Mucosa of stomach (tissue), 1 donor: ENCODE data around the gene HMGN1.
A peak's percentile ranks its signal among the peaks of the same experiment; 100 is the strongest.

Experiments used
- H3K27me3 ChIP-seq: one replicate; pipeline ENCODE4 v1.7.0; 2013; ENCODE audit warnings: mild to moderate bottlenecking, low read length; ENCODE audit not compliant: control insufficient read depth, insufficient read depth
- H3K36me3 ChIP-seq: one replicate; pipeline ENCODE4 v1.7.0; 2013; ENCODE audit warnings: low read length; ENCODE audit not compliant: control insufficient read depth, insufficient read depth
- H3K4me1 ChIP-seq: one replicate; pipeline ENCODE4 v1.7.0; 2013; ENCODE audit warnings: mild to moderate bottlenecking, low read length; ENCODE audit not compliant: control insufficient read depth, insufficient read depth
- H3K4me3 ChIP-seq: one replicate; pipeline ENCODE4 v1.7.0; 2013; ENCODE audit warnings: low read length
- H3K9ac ChIP-seq: one replicate; pipeline ENCODE4 v1.7.0; 2013; ENCODE audit warnings: mild to moderate bottlenecking, low read length, moderate library complexity
- H3K9me3 ChIP-seq: one replicate; pipeline ENCODE4 v1.7.0; 2013; ENCODE audit warnings: mild to moderate bottlenecking, low read length, moderate library complexity; ENCODE audit not compliant: control insufficient read depth
- donor health status: Pancreatic carcinoma.

HMGN1 gene

DNA sequence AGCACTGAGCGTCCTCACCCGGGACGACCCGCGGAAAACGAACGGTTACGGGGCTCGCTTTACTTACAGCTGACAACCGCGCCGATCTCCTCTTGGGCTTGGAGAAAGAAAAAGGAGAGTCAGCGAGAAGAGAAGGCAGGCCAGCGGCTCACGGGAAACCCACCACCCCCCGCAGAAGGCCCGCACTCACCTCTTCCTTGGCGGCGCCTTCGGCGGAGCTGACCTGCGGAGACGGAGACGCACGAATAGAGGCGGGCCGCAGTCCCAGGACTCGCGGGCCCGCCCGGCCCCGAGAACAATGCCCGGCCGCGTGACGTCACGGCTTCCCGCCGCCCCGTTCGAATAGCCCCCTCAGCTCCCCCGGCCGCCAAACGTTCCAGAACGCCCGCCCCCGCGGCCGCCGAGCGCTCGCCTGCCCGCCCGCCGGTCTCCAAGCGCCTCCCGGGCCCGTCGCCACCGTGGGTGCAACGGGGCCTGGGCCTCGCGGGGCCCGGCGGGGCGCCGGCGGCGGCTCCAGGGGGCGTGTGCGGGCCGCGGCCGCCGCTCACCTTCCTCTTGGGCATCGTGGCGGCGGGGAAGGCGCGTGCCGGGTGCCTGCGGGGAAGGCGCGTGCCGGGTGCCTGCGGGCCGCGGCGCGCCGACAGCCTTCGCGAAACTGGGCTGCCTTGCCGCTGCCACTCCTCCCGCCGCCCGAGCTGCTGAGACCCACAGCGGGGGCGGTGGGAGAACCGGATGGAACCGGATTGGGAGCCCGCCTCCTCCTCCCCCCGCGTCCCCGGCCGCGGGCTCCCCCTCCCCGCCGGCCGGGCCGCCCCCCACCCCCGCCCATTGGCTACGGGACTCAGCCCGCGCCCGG, at the start of gene HMGN1:
Gene HMGN1, minus strand, starts transcription at position 734 of the 856 bp plus-strand sequence. Its CDS starts 171 bp downstream, at position 563.
- Histone ChIP-seq H3K36me3 (no peaks in the 10 kb centered on the region), H3K27me3 (no peaks in the 10 kb centered on the region), H3K9ac (peak within 1 kb of the TSS; percentile 88), H3K4me3 (peak within 1 kb of the TSS; percentile 76), H3K4me1 (peaks cover 25% of the 10 kb centered on the region), H3K9me3 (no peaks in the 10 kb centered on the region)

DNA sequence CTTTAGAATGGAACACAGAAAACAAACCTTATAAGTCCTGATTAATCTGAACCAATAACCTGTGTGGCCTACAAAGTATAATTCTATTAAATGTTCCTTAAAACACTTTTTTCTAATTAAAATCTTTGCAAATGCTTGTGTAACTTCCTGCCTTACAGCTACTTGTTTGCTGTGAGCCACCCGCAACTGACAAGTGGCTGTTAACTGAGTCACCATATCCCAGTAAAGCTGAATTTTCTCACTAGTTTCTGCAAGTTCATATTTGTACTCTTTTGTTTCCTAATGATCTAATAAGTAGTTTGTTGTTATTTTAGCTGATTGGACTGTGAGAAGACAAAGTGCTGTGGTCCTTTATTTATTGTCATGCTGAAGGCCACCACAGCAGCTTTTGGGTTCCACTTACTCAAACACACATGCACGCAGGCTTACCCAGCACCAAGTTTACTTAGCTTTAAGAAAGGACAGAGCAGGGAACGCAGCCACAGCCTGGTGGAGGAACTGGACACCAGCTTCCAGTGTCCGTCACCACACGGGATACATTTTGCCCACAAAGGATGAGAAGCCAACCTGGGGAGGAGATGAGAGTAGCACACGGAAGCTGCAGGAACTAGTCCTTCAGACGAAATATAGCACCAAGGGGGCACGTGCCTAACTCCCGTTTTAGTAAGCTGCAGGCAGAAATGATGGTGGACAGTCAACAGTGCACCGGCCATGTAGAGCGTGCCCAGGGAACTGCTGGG, 48.9 kb upstream of the HMGN1 start:
- H3K4me3 ChIP-seq, result no peak overlapping the region

GRCh38 chr21:39392981-39393380, 44.1 kb upstream of the HMGN1 start:
- Histone ChIP-seq H3K9ac (no peak overlapping the region), H3K4me1 (peaks cover 5% of the 10 kb centered on the region), H3K4me3 (no peak overlapping the region), H3K36me3 (no peaks in the 10 kb centered on the region), H3K27me3 (no peaks in the 10 kb centered on the region), H3K9me3 (no peaks in the 10 kb centered on the region)

More for the DNA sequence above, 48.9 kb upstream of the HMGN1 start:
- Histone ChIP-seq H3K36me3 (no peaks in the 10 kb centered on the region), H3K9me3 (no peaks in the 10 kb centered on the region), H3K9ac (no peak overlapping the region), H3K27me3 (no peaks in the 10 kb centered on the region), H3K4me1 (no peaks in the 10 kb centered on the region)

DNA sequence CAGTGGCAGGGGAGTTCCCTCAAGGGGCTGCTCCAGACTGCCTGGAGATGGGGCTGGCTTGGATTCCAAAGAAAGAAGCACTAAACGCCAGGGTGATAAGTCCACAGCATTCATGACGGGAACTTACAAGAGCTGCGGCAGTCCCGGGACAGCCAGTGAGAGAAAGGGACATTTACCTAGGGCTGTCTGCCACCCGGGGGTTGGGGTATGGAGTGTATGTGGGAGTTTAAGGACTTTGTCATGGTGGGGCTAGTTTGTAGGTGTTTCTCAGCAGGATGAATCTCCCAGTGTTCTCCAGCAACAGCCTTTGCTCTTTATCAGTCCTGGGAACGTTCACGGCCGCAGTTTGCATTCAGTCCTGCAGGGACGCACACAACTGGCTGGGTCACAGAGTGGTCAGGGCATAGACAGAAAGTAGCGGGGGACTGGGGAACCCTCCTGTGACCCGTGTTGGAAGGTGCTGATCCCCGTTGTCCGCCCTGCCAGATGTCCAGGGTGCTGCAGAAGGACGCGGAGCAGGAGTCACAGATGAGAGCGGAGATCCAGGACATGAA, 41.4 kb upstream of the HMGN1 start:
- H3K9ac ChIP-seq, result no peak overlapping the region
- no peaks in the 10 kb centered on the region for H3K36me3 ChIP-seq
- H3K27me3 ChIP-seq, result no peaks in the 10 kb centered on the region
- H3K9me3 ChIP-seq, result no peaks in the 10 kb centered on the region
- H3K4me1 ChIP-seq, result peaks cover 11% of the 10 kb centered on the region
- no peak overlapping the region for H3K4me3 ChIP-seq

DNA sequence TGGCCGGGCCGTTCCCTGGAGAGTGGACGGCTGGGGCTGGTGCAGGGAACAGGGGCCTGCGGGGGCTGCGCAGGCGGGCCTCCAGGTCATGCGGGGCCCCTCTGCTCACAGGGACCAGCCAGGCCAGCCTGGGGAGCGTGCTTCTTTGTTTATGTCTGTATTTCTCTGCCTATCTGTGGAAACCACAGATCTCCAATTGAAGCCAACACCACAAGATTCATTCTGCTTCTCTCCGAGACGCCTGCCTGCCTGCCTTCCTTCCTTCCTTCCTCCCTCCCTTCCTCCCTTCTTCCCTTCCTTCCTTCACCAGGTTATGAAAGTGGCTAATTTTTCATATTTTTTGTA, 39.9 kb upstream of the HMGN1 start:
- Histone ChIP-seq H3K4me3 (peak overlapping the region; percentile 85), H3K4me1 (peaks cover 15% of the 10 kb centered on the region), H3K27me3 (no peaks in the 10 kb centered on the region), H3K9me3 (no peaks in the 10 kb centered on the region), H3K9ac (no peak overlapping the region), H3K36me3 (no peaks in the 10 kb centered on the region)

DNA sequence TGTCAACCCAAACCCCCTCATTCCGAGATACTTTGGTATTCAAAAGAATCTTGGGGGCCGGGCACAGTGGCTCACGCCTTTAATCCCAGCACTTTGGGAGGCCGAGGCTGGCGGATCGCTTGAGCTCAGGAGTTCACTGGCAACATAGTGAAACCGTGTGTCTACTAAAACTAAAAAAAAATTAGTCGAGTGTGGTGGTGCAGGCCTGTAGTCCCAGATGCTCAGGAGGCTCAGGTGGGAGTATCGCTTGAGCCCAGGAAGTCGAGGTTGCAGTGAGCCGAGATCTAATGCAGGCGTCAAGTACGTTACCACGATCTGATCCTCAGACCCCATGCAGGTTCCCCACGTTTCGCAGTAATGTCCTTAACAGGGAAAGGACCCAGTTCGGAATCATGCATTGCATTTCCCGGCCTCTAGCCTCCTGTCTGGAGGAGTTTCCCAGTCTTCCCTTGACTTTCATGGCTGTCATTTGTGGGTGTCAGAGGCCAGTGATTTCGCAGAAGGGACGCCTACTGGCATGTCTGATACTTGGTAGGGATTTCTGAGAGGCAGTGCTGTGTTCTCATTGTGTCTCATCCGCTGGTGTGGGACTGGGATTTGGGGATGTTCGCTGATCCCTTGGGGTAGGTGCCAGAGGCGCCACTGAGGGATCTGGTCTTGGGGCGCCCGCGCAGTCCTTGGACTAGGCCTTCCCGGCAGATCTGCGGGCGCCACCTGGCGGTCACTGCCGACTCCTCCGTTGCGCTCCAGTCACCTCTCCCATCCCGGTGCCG, 39.3 kb upstream of the HMGN1 start:
- Histone ChIP-seq H3K9ac (peak overlapping the region; percentile 70), H3K4me1 (peaks cover 15% of the 10 kb centered on the region), H3K4me3 (peak overlapping the region; percentile 85)

GRCh38 chr21:39387461-39388037, 38.7 kb upstream of the HMGN1 start:
- no peaks in the 10 kb centered on the region for H3K9me3 ChIP-seq
- H3K9ac ChIP-seq, result peak overlapping the region; percentile 70
- H3K27me3 ChIP-seq, result no peaks in the 10 kb centered on the region
- H3K4me3 ChIP-seq, result peak overlapping the region; percentile 85
- no peaks in the 10 kb centered on the region for H3K36me3 ChIP-seq
- peaks cover 15% of the 10 kb centered on the region for H3K4me1 ChIP-seq

More for the DNA sequence above, 39.3 kb upstream of the HMGN1 start:
- Histone ChIP-seq H3K36me3 (no peaks in the 10 kb centered on the region), H3K9me3 (no peaks in the 10 kb centered on the region), H3K27me3 (no peaks in the 10 kb centered on the region)

DNA sequence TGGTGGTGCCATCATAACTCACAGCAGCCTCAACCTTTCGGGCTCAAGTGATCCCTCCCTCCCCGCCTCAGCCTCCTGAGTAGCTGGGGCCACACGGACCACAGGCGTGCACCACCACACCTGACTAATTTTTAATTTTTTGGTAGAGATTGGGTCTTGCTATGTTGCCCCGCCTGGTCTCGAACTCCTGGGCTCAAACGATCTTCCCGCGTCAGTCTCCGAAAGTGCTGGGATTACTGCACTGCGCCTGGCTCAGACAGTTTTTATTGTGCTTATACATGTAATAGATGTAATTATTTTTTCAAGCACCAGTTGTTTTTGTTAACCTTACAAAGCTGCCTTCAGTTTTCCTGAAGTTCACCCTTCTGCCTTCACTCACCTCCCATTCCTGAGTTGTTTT, 38.0 kb upstream of the HMGN1 start:
- H3K36me3 ChIP-seq, result no peaks in the 10 kb centered on the region
- H3K27me3 ChIP-seq, result no peaks in the 10 kb centered on the region
- peaks cover 15% of the 10 kb centered on the region for H3K4me1 ChIP-seq
- no peak overlapping the region for H3K4me3 ChIP-seq
- H3K9me3 ChIP-seq, result no peaks in the 10 kb centered on the region
- peak overlapping the region; percentile 70 for H3K9ac ChIP-seq

GRCh38 chr21:39386194-39386593, 37.3 kb upstream of the HMGN1 start:
- H3K27me3 ChIP-seq, result no peaks in the 10 kb centered on the region
- peaks cover 15% of the 10 kb centered on the region for H3K4me1 ChIP-seq
- H3K4me3 ChIP-seq, result peak overlapping the region; percentile 33
- H3K36me3 ChIP-seq, result no peaks in the 10 kb centered on the region
- H3K9ac ChIP-seq, result peak overlapping the region; percentile 49
- no peaks in the 10 kb centered on the region for H3K9me3 ChIP-seq

DNA sequence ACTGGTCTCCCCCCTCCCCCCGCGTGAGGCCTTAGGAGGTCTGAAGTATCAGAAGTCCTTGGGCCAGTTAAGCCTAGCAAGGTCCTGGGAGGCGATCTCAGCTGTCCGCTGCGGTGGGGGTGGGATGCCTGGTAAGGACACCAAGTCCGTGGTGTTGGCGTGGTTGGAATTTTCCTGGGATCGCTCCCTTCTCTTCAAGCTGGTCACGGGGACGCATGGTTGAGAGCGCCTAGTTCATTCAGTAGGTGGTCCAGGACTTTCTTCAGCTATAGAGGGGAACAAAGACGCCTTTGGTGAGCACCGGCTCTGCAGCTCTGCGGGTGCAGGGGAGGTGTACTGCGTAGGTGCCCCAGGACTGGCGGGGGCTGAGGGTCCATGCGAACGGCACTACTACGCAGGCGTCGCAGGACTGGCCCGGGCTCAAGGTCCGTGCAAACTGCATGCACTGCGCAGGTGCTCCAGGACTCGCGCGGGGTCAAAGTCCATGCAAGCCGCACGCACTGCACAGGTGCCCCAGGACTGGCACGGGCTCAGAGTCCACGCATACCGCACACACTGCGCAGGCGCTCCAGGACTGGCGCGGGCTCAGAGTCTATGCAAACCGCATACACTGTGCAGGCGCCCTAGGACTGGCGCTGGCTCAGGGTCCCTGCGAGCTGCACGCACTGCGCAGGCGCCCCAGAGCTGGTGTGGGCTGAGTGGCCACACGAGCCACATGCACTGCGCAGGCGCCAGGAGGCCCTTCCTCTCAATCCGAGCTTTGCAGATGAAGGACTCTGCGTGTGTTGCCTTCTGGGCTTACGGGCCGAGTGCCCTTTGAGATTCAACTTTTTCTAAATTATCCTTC, 36.6 kb upstream of the HMGN1 start:
- H3K9me3 ChIP-seq, result no peaks in the 10 kb centered on the region
- H3K4me3 ChIP-seq, result peak overlapping the region; percentile 33
- no peaks in the 10 kb centered on the region for H3K27me3 ChIP-seq
- peak overlapping the region; percentile 49 for H3K9ac ChIP-seq
- peaks cover 15% of the 10 kb centered on the region for H3K4me1 ChIP-seq
- H3K36me3 ChIP-seq, result no peaks in the 10 kb centered on the region
